ENCODE data around the gene GALNT1. TPM values are rescaled to one million over a fixed set of nuclear protein-coding genes. Genes with fewer than 3 reads are reported as not detected.

Gene GALNT1
- total and polyA plus RNA-seq, 9 of the 15 experiments (the other 6 are each of a cell fraction or from before 2014, with no cell fraction given) = 14.4 to 54.1 (median 36.6) TPM

GRCh38 chr18:35597758-35598157 lies 16.2 kb downstream of the GALNT1 start:
- DNase-seq (ENCODE audit: extremely low read depth in 1 of 4, low spot score in 3 of 4) = no peak
- no peak overlapping the region for H2AFZ ChIP-seq (ENCODE audit: low read depth, low read length)
- H4K20me1 ChIP-seq (replicated peaks; ENCODE audit: control insufficient read depth, insufficient read depth, low read length) = no peaks in the 10 kb centered on the region
- H3K4me2 ChIP-seq (ENCODE audit: insufficient read depth, low read length) = no peak overlapping the region
- intact Hi-C loops (cut with micrococcal nuclease) (no loop called here), in situ Hi-C loops (cut with MboI) (no loop called here)
- FAIRE-seq = no peak
- ChIA-PET CTCF (ENCODE audit: low intra/inter-chr PET ratio) (no interaction called here), POLR2A (no interaction called here)
- 90% methylated on average over 4 of the region's 4 CpGs for WGBS (ENCODE audit: insufficient coverage, low coverage, missing lambda C conversion rate)
- no peak overlapping the region for H3K27ac ChIP-seq (ENCODE audit: extremely low read depth, low read depth, low read length)
- no peaks in the 10 kb centered on the region for H3K4me1 ChIP-seq (replicated peaks in 1 of 2; ENCODE audit: control insufficient read depth in 2 of 2, insufficient read depth in 2 of 2, low read length in 2 of 2)
- no peaks in the 10 kb centered on the region for H3K36me3 ChIP-seq (ENCODE audit: control insufficient read depth, insufficient read depth, low read length)
- H3K9me3 ChIP-seq (replicated peaks; ENCODE audit: control insufficient read depth, insufficient read depth, low read depth, low read length) = peaks cover 10% of the 10 kb centered on the region; the same call in 1 of the 2 replicates
- no peaks in the 10 kb centered on the region for H3K79me2 ChIP-seq (ENCODE audit: control insufficient read depth, insufficient read depth, low read length)
- H3K27me3 ChIP-seq (ENCODE audit: control insufficient read depth in 2 of 2, insufficient read depth in 2 of 2, low read length in 2 of 2) = no peaks in the 10 kb centered on the region
- H3K4me3 ChIP-seq = no peak overlapping the region
- no peak for ATAC-seq
- BruUV-seq (replicated peaks) = no TSS peak
- H3K9ac ChIP-seq (ENCODE audit: insufficient read depth in 1 of 2, low read depth in 2 of 2, low read length in 2 of 2) = no peak overlapping the region
- no peaks in the 10 kb centered on the region for H3K9me1 ChIP-seq (ENCODE audit: control insufficient read depth, insufficient read depth, low read length)
- TF ChIP-seq PCBP2 (IDR thresholded peaks at IDR 0.05; ENCODE audit: low read depth, low read length, poor library complexity, severe bottlenecking) (peak; percentile 29), HMG20B (CRISPR knock-in tag; IDR thresholded peaks at IDR 0.05) (no peak), CEBPG (CRISPR knock-in tag; IDR thresholded peaks at IDR 0.05) (no peak), CEBPG (tag; conservative IDR thresholded peaks at IDR 0.05 in 1 of 2, IDR thresholded peaks at IDR 0.05 in 1 of 2) (peak in 1 of 2 experiments; percentile 13; a peak in 1 of 4 replicates), NELFE (IDR thresholded peaks at IDR 0.05; ENCODE audit: insufficient read depth, insufficient read length) (no peak), PCBP1 (IDR thresholded peaks at IDR 0.05; ENCODE audit: low read depth, low read length, poor library complexity, severe bottlenecking) (peak; percentile 68), KDM2B (CRISPR knock-in tag; IDR thresholded peaks at IDR 0.05) (no peak), HNRNPK (IDR thresholded peaks at IDR 0.05; ENCODE audit: low read depth, low read length, poor library complexity, severe bottlenecking) (peak; percentile 88), PKNOX1 (IDR thresholded peaks at IDR 0.05) (no peak), ZZZ3 (IDR thresholded peaks at IDR 0.05) (no peak)
- TF ChIP-seq, protein P1, sequence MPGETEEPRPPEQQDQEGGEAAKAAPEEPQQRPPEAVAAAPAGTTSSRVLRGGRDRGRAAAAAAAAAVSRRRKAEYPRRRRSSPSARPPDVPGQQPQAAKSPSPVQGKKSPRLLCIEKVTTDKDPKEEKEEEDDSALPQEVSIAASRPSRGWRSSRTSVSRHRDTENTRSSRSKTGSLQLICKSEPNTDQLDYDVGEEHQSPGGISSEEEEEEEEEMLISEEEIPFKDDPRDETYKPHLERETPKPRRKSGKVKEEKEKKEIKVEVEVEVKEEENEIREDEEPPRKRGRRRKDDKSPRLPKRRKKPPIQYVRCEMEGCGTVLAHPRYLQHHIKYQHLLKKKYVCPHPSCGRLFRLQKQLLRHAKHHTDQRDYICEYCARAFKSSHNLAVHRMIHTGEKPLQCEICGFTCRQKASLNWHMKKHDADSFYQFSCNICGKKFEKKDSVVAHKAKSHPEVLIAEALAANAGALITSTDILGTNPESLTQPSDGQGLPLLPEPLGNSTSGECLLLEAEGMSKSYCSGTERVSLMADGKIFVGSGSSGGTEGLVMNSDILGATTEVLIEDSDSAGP (CRISPR knock-in tag; IDR thresholded peaks at IDR 0.05) = no peak

All from K562 (cell line).